ENCODE measurements around the gene FAM24B.

GRCh38 chr10:122839505-122839904 is 39.9 kb downstream of the FAM24B start:
- no peak for TF ChIP-seq POLR2A (IDR thresholded peaks at IDR 0.05; ENCODE audit: low read depth, low read length)
- TF ChIP-seq POLR2AphosphoS5 (IDR thresholded peaks at IDR 0.05; ENCODE audit: low read depth, low read length) = no peak
- no peak for TF ChIP-seq TAF1 (IDR thresholded peaks at IDR 0.05; ENCODE audit: low read depth, low read length)
- TF ChIP-seq SPI1 (IDR thresholded peaks at IDR 0.05; ENCODE audit: low read depth, low read length) = peak; percentile 57
- no peak for TF ChIP-seq POU2F2 (IDR thresholded peaks at IDR 0.05; ENCODE audit: low read depth, low read length)
